ENCODE data around the gene BTNL9.

Gene BTNL9

GRCh38 chr5:181024245-181025064, 15.6 kb upstream of the BTNL9 start:
- no peak for DNase-seq (ENCODE audit: extremely low read depth, low read depth)
- no peak for TF ChIP-seq CTCF (IDR thresholded peaks at IDR 0.05; ENCODE audit: low read depth, low read length)

GRCh38 chr5:181027452-181028031, 12.5 kb upstream of the BTNL9 start:
- no peak for TF ChIP-seq CTCF (IDR thresholded peaks at IDR 0.05; ENCODE audit: low read depth, low read length)

GRCh38 chr5:181028032-181028819, 11.8 kb upstream of the BTNL9 start:
- DNase-seq (ENCODE audit: extremely low read depth, low read depth) = no peak
- TF ChIP-seq CTCF (IDR thresholded peaks at IDR 0.05; ENCODE audit: low read depth, low read length) = no peak

More at GRCh38 chr5:181027452-181028031, 12.5 kb upstream of the BTNL9 start:
- DNase-seq (ENCODE audit: extremely low read depth, low read depth) = no peak

GRCh38 chr5:181031716-181032115, 8.3 kb upstream of the BTNL9 start:
- DNase-seq (ENCODE audit: extremely low read depth, low read depth) = no peak
- TF ChIP-seq CTCF (IDR thresholded peaks at IDR 0.05; ENCODE audit: low read depth, low read length) = no peak

GRCh38 chr5:181035991-181036815, 3.9 kb upstream of the BTNL9 start:
- DNase-seq (ENCODE audit: extremely low read depth, low read depth) = no peak
- no peak for TF ChIP-seq CTCF (IDR thresholded peaks at IDR 0.05; ENCODE audit: low read depth, low read length)

GRCh38 chr5:181036816-181037364, 3.2 kb upstream of the BTNL9 start:
- no peak for TF ChIP-seq CTCF (IDR thresholded peaks at IDR 0.05; ENCODE audit: low read depth, low read length)
- DNase-seq (ENCODE audit: extremely low read depth, low read depth) = no peak

All from AG09319 (cell line).